HepG2 (cell line): ENCODE data around the gene ERH. TPM values are rescaled to one million over a fixed set of nuclear protein-coding genes. Genes with fewer than 3 reads are reported as not detected.

Experiments used
- ATAC-seq: fragments of 200-7000 bp; cut with Tn5 transposase; 3 replicates; pipeline ENCODE4 v1.9.1; 2020; ENCODE audit warnings: mild to moderate bottlenecking, moderate library complexity
- BruUV-seq: library from RNA; stranded (reverse); fragments of 400-500 nt; replicated peaks from 2 replicates; lab custom pipeline; 2021; lab: Mats Ljungman, UMichigan
- CTCF ChIA-PET: fragments of 300-600 bp; formaldehyde crosslinking; extraction: SDS; loops from one replicate; lab custom pipeline; 2021; ENCODE audit warnings: low total read pairs, inconsistent platforms, low intra/inter-chr PET ratio; lab: Yijun Ruan, JAX
- POLR2A ChIA-PET: fragments of 350-600 bp; sonication (Branson Sonifier 250); formaldehyde crosslinking; loops from one replicate; lab custom pipeline; 2020; ENCODE audit warnings: antibody characterized with exemption, inconsistent platforms; lab: Yijun Ruan, JAX
- DNase-seq: peaks from one replicate; pipeline ENCODE4 v3.0.0-alpha.2; 2015; ENCODE audit warnings: low spot score
- FAIRE-seq: peaks from 3 replicates; lab custom pipeline; 2011; peaks lifted over from hg19 to GRCh38; lab: Jason Lieb, UNC
- H2AFZ ChIP-seq: one replicate; pipeline ENCODE4 v1.6.1; 2011; ENCODE audit warnings: low read length, inconsistent platforms
- H3K27ac ChIP-seq: fragments of 300-600 bp; 3 replicates; pipeline ENCODE4 v1.8.0; 2011; ENCODE audit warnings: mixed run types, mild to moderate bottlenecking, mixed read lengths, low read length, inconsistent platforms; ENCODE audit not compliant: insufficient read depth; ENCODE audit errors: extremely low read length
- H3K27me3 ChIP-seq, 2 experiments: fragments of 200-600 bp in 1 of 2; 2 replicates in 1 of 2; 3 replicates in 1 of 2; pipeline versions ENCODE4 v1.6.0 to v1.8.0; 2011; ENCODE audit warnings: low read length in 2 of 2, mild to moderate bottlenecking in 2 of 2, moderate library complexity in 2 of 2, inconsistent platforms in 1 of 2; ENCODE audit not compliant: insufficient read depth in 2 of 2, control insufficient read depth in 1 of 2
- H3K36me3 ChIP-seq, 2 experiments: fragments of 200-600 bp in 1 of 2; replicated peaks in 1 of 2; 2 replicates in 1 of 2; 3 replicates in 1 of 2; pipeline versions ENCODE4 v1.5.1 to v1.8.0; 2011; ENCODE audit warnings: low read length in 2 of 2, inconsistent platforms in 1 of 2; ENCODE audit not compliant: insufficient read depth in 2 of 2, control insufficient read depth in 1 of 2
- H3K4me1 ChIP-seq: 2 replicates; pipeline ENCODE4 v1.5.1; 2012; ENCODE audit warnings: low read length, inconsistent platforms; ENCODE audit not compliant: insufficient read depth
- H3K4me2 ChIP-seq: 2 replicates; pipeline ENCODE4 v1.6.0; 2011; ENCODE audit warnings: low read depth, low read length, inconsistent platforms
- H3K4me3 ChIP-seq, 3 experiments: fragments of 200-600 bp in 1 of 3; sonication (generic), shearing (Covaris generic) in 1 of 3; replicated peaks in 1 of 3; 2 replicates each; pipeline ENCODE4 v1.5.1; 2011 to 2016; ENCODE audit warnings: low read length in 3 of 3, inconsistent platforms in 2 of 3, low read depth in 2 of 3, mild to moderate bottlenecking in 2 of 3, control low read depth in 1 of 3, mixed read lengths in 1 of 3; ENCODE audit not compliant: insufficient read depth in 1 of 3
- H3K79me2 ChIP-seq: one replicate; pipeline ENCODE4 v1.6.1; 2011; ENCODE audit warnings: low read length, inconsistent platforms; ENCODE audit not compliant: insufficient read depth
- H3K9ac ChIP-seq: 2 replicates; pipeline ENCODE4 v1.6.0; 2011; ENCODE audit warnings: mild to moderate bottlenecking, low read depth, low read length, inconsistent platforms; ENCODE audit not compliant: insufficient read depth
- H3K9me3 ChIP-seq: 2 replicates; pipeline ENCODE4 v1.5.1; 2012; ENCODE audit warnings: mild to moderate bottlenecking, low read length
- H4K20me1 ChIP-seq: 2 replicates; pipeline ENCODE4 v1.6.0; 2011; ENCODE audit warnings: inconsistent platforms, mild to moderate bottlenecking, low read length, moderate library complexity; ENCODE audit not compliant: insufficient read depth
- ASH2L ChIP-seq: fragments of 300-600, 200-600 bp; sonication (generic); IDR thresholded peaks from 2 replicates; pipeline ENCODE4 v1.7.0; 2017; ENCODE audit warnings: low read depth, mild to moderate bottlenecking, moderate library complexity, mixed read lengths, low read length; ENCODE audit not compliant: insufficient read length
- CCDC6 ChIP-seq: sonication (generic); formaldehyde crosslinking; IDR thresholded peaks from 2 replicates; pipeline ENCODE4 v1.8.1; 2022; ENCODE audit warnings: mild to moderate bottlenecking, missing genetic modification reagents, moderate library complexity
- GMEB2 ChIP-seq: IDR thresholded peaks from 2 replicates; pipeline ENCODE4 v1.6.1; 2016; ENCODE audit warnings: missing biosample characterization, missing genetic modification reagents, low read depth
- KAT8 ChIP-seq: IDR thresholded peaks from 2 replicates; pipeline ENCODE4 v1.6.1; 2016; ENCODE audit warnings: missing genetic modification reagents, missing compliant biosample characterization
- KLF6 ChIP-seq: IDR thresholded peaks from 2 replicates; pipeline ENCODE4 v1.8.0; 2016; ENCODE audit warnings: missing biosample characterization, missing genetic modification reagents
- SMARCC2 ChIP-seq: fragments of 450-650 bp; IDR thresholded peaks from 2 replicates; pipeline ENCODE4 v1.6.1; 2017; ENCODE audit warnings: antibody characterized with exemption, mild to moderate bottlenecking
- TEAD2 ChIP-seq: sonication (generic); formaldehyde crosslinking; IDR thresholded peaks from 2 replicates; pipeline ENCODE4 v1.9.0; 2021; ENCODE audit warnings: missing genetic modification reagents
- U2AF2 ChIP-seq: fragments of 200-400 bp; formaldehyde crosslinking; IDR thresholded peaks from 2 replicates; pipeline ENCODE4 v1.6.1; 2017; ENCODE audit warnings: low read depth, mild to moderate bottlenecking, low read length
- ZBTB38 ChIP-seq: sonication (generic); formaldehyde crosslinking; IDR thresholded peaks from 2 replicates; pipeline ENCODE4 v1.5.1; 2020; ENCODE audit warnings: mild to moderate bottlenecking, missing genetic modification reagents
- ZNF543 ChIP-seq: sonication (generic); formaldehyde crosslinking; IDR thresholded peaks from 2 replicates; pipeline ENCODE4 v1.4.0; 2020; ENCODE audit warnings: mild to moderate bottlenecking, missing genetic modification reagents
- ZNF574 ChIP-seq: sonication (generic); formaldehyde crosslinking; IDR thresholded peaks from 2 replicates; pipeline ENCODE4 v1.4.0; 2020; ENCODE audit warnings: missing genetic modification reagents
- WGBS: methylation state at CpG from one replicate; pipeline ENCODE4 v1.1.6; 2017; ENCODE audit warnings: low lambda C conversion rate; 5-methylcytosine and 5-hydroxymethylcytosine counted together
- in situ Hi-C: cut with HindIII; loops from 2 replicates; pipeline ENCODE4 v1.10.0; 2017; ENCODE audit warnings: low pct_unique_long_range_greater_than_20kb; ENCODE audit not compliant: extremely low pct_ligation_motif_present
- intact Hi-C: fragments of 100-400 bp; cut with micrococcal nuclease; formaldehyde crosslinking; loops from one replicate; pipeline ENCODE4 v1.10.0; 2022; ENCODE audit not compliant: unreplicated experiment
- polyA plus RNA-seq, 8 experiments: library from polyadenylated mRNA; depleted of rRNA in 3 of 8; stranded (reverse) in 7 of 8; unstranded in 1 of 8; fragments of >200 nt; fragmentation: Illumina TruSeq in 4 of 8; extraction: Trizol in 4 of 8; gene quantifications; 2 replicates each; pipeline versions ENCODE4 v1.2.1 to v1.2.3, GENCODE V29; 2011 to 2016; ENCODE audit warnings: low read depth in 4 of 8, missing spikeins in 1 of 8, mixed read lengths in 1 of 8; ENCODE audit not compliant: insufficient read depth in 1 of 8
- total RNA-seq, 5 experiments: library from RNA; depleted of rRNA; stranded (reverse); fragments of >200 nt; fragmentation: Illumina TruSeq; extraction: Trizol; gene quantifications; 2 replicates each; pipeline ENCODE4 v1.2.3, GENCODE V29; 2016; ENCODE audit warnings: low read depth in 1 of 5
- TF ChIP-seq, protein P1 (sequence below), 2 experiments: sonication (generic) in 1 of 2; formaldehyde crosslinking in 1 of 2; IDR thresholded peaks; 2 replicates each; pipeline versions ENCODE4 v1.4.0 to v1.6.1; 2018 to 2020; ENCODE audit warnings: missing genetic modification reagents in 2 of 2, borderline replicate concordance in 1 of 2, low read depth in 1 of 2, mild to moderate bottlenecking in 1 of 2, missing biosample characterization in 1 of 2
- TF ChIP-seq, protein P2 (sequence below): sonication (generic); formaldehyde crosslinking; conservative IDR thresholded peaks from 2 replicates; pipeline ENCODE4 v1.8.0; 2022; ENCODE audit warnings: mild to moderate bottlenecking, moderate library complexity, missing genetic modification reagents
- TF ChIP-seq, protein P3 (sequence below): sonication (generic); formaldehyde crosslinking; conservative IDR thresholded peaks from 2 replicates; pipeline ENCODE4 v1.4.0; 2020; ENCODE audit warnings: missing genetic modification reagents

Gene ERH
- total and polyA plus RNA-seq, 2 of the 13 experiments (the other 11 are each of a cell fraction or from before 2014, with no cell fraction given), result 105 to 341 TPM

GRCh38 chr14:69423279-69423678 lies 25.2 kb upstream of the ERH start:
- in situ Hi-C loops, result no loop called here
- peak; percentile 50 for FAIRE-seq
- H3K79me2 ChIP-seq, result peaks cover 20% of the 10 kb centered on the region
- TF ChIP-seq ASH2L, result no peak
- TF ChIP-seq KLF6, result no peak
- TF ChIP-seq, protein P1, sequence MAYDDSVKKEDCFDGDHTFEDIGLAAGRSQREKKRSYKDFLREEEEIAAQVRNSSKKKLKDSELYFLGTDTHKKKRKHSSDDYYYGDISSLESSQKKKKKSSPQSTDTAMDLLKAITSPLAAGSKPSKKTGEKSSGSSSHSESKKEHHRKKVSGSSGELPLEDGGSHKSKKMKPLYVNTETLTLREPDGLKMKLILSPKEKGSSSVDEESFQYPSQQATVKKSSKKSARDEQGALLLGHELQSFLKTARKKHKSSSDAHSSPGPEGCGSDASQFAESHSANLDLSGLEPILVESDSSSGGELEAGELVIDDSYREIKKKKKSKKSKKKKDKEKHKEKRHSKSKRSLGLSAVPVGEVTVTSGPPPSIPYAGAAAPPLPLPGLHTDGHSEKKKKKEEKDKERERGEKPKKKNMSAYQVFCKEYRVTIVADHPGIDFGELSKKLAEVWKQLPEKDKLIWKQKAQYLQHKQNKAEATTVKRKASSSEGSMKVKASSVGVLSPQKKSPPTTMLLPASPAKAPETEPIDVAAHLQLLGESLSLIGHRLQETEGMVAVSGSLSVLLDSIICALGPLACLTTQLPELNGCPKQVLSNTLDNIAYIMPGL (CRISPR knock-in tag; IDR thresholded peaks at IDR 0.05; ENCODE audit: borderline replicate concordance in 1 of 2, low read depth in 1 of 2), result no peak
- no peak for TF ChIP-seq GMEB2 (CRISPR knock-in tag)
- no peak for TF ChIP-seq SMARCC2
- no peak for TF ChIP-seq ZNF574 (CRISPR knock-in tag)
- no peak for TF ChIP-seq CCDC6 (CRISPR knock-in tag)
- no peak for TF ChIP-seq TEAD2 (CRISPR knock-in tag)
- TF ChIP-seq, protein P2, sequence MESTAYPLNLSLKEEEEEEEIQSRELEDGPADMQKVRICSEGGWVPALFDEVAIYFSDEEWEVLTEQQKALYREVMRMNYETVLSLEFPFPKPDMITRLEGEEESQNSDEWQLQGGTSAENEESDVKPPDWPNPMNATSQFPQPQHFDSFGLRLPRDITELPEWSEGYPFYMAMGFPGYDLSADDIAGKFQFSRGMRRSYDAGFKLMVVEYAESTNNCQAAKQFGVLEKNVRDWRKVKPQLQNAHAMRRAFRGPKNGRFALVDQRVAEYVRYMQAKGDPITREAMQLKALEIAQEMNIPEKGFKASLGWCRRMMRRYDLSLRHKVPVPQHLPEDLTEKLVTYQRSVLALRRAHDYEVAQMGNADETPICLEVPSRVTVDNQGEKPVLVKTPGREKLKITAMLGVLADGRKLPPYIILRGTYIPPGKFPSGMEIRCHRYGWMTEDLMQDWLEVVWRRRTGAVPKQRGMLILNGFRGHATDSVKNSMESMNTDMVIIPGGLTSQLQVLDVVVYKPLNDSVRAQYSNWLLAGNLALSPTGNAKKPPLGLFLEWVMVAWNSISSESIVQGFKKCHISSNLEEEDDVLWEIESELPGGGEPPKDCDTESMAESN (CRISPR knock-in tag), result no peak
- TF ChIP-seq, protein P3, sequence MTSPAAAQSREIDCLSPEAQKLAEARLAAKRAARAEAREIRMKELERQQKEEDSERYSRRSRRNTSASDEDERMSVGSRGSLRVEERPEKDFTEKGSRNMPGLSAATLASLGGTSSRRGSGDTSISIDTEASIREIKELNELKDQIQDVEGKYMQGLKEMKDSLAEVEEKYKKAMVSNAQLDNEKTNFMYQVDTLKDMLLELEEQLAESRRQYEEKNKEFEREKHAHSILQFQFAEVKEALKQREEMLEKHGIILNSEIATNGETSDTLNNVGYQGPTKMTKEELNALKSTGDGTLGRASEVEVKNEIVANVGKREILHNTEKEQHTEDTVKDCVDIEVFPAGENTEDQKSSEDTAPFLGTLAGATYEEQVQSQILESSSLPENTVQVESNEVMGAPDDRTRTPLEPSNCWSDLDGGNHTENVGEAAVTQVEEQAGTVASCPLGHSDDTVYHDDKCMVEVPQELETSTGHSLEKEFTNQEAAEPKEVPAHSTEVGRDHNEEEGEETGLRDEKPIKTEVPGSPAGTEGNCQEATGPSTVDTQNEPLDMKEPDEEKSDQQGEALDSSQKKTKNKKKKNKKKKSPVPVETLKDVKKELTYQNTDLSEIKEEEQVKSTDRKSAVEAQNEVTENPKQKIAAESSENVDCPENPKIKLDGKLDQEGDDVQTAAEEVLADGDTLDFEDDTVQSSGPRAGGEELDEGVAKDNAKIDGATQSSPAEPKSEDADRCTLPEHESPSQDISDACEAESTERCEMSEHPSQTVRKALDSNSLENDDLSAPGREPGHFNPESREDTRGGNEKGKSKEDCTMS, result no peak
- TF ChIP-seq ZNF543, result no peak
- TF ChIP-seq U2AF2, result no peak
- no peak for TF ChIP-seq ZBTB38 (CRISPR knock-in tag)
- TF ChIP-seq KAT8 (CRISPR knock-in tag), result no peak

More at GRCh38 chr14:69423279-69423678, 25.2 kb upstream of the ERH start:
- peak; percentile 25; the same call in 1 of the 3 replicates for ATAC-seq
- Histone ChIP-seq H3K27me3 (no peaks in the 10 kb centered on the region), H2AFZ (no peak overlapping the region), H3K36me3 (peaks cover 8 to 26% of the 10 kb centered on the region in 2 experiments), H3K9me3 (no peaks in the 10 kb centered on the region), H3K4me3 (no peak overlapping the region), H4K20me1 (no peaks in the 10 kb centered on the region; the same call in 1 of the 2 replicates), H3K27ac (no peak overlapping the region), H3K9ac (no peak overlapping the region), H3K4me2 (no peak overlapping the region), H3K4me1 (peaks cover 32% of the 10 kb centered on the region)
- 94% methylated on average over 4 of the region's 4 CpGs for whole genome bisulfite sequencing
- POLR2A ChIA-PET, result no interaction called here
- intact Hi-C loops, result no loop called here
- no peak for DNase-seq
- CTCF ChIA-PET, result no interaction called here
- no TSS peak for BruUV-seq
